ENCODE measurements around the gene CBX2.
"Not testable (repeated sequence)": the region's sequence is repeated elsewhere in the genome, so short reads cannot be mapped to it uniquely, and the experiment has no call there.

Gene CBX2

GRCh38 chr17:79742951-79743476 is 34.9 kb upstream of the CBX2 start:
- no peak for DNase-seq (ENCODE audit: low spot score)

GRCh38 chr17:79743614-79744013 is 34.3 kb upstream of the CBX2 start:
- no peak for DNase-seq (ENCODE audit: low spot score)

- DNase-seq (ENCODE audit: low spot score), result no peak
Measured at GRCh38 chr17:79745641-79746105, 32.3 kb upstream of the CBX2 start.

- DNase-seq (ENCODE audit: low spot score), result no peak
Measured at GRCh38 chr17:79746889-79747507, 30.9 kb upstream of the CBX2 start.

- no peak for DNase-seq (ENCODE audit: low spot score)
Measured at GRCh38 chr17:79747508-79748294, 30.2 kb upstream of the CBX2 start.

GRCh38 chr17:79748295-79749099 is 29.5 kb upstream of the CBX2 start:
- DNase-seq (ENCODE audit: low spot score), result no peak

GRCh38 chr17:79749156-79749815 is 28.7 kb upstream of the CBX2 start:
- no peak for DNase-seq (ENCODE audit: low spot score)

- DNase-seq (ENCODE audit: low spot score), result no peak
Measured at GRCh38 chr17:79749958-79750357, 28.0 kb upstream of the CBX2 start.

- no peak for DNase-seq (ENCODE audit: low spot score)
Measured at GRCh38 chr17:79750650-79751545, 27.1 kb upstream of the CBX2 start.

GRCh38 chr17:79752175-79752574 is 25.8 kb upstream of the CBX2 start:
- no peak for DNase-seq (ENCODE audit: low spot score)

GRCh38 chr17:79754370-79754769 is 23.6 kb upstream of the CBX2 start:
- no peak for DNase-seq (ENCODE audit: low spot score)

GRCh38 chr17:79754903-79755302 is 23.0 kb upstream of the CBX2 start:
- DNase-seq (ENCODE audit: low spot score), result not testable (repeated sequence)

- DNase-seq (ENCODE audit: low spot score), result no peak
Measured at GRCh38 chr17:79755591-79755990, 22.4 kb upstream of the CBX2 start.

GRCh38 chr17:79757140-79757745 is 20.7 kb upstream of the CBX2 start:
- no peak for DNase-seq (ENCODE audit: low spot score)

- DNase-seq (ENCODE audit: low spot score), result no peak
Measured at GRCh38 chr17:79758271-79758670, 19.7 kb upstream of the CBX2 start.

GRCh38 chr17:79760197-79760906 is 17.6 kb upstream of the CBX2 start:
- no peak for DNase-seq (ENCODE audit: low spot score)

- no peak for DNase-seq (ENCODE audit: low spot score)
Measured at GRCh38 chr17:79761894-79762589, 15.9 kb upstream of the CBX2 start.

GRCh38 chr17:79765708-79766107 is 12.2 kb upstream of the CBX2 start:
- DNase-seq (ENCODE audit: low spot score), result no peak

All from CD4-positive, alpha-beta T cell treated with Interleukin-15 for 4 hours (primary cell).